K562 (cell line): ENCODE results near the gene DPH2. TPM values are rescaled to one million over a fixed set of nuclear protein-coding genes. Genes with fewer than 3 reads are reported as not detected.

ENCODE experiments used
- DNMT1 ChIP-seq: fragments of 450-650 bp; IDR thresholded peaks from 2 replicates; pipeline ENCODE4 v1.6.1; 2016; ENCODE audit warnings: antibody characterized with exemption, mild to moderate bottlenecking
- HDAC2 ChIP-seq: fragments of 450-650 bp; IDR thresholded peaks from 2 replicates; pipeline ENCODE4 v1.6.1; 2016; ENCODE audit warnings: mild to moderate bottlenecking
- IRF2 ChIP-seq: sonication (generic); formaldehyde crosslinking; IDR thresholded peaks from 2 replicates; pipeline ENCODE4 v1.8.1; 2022; ENCODE audit warnings: mild to moderate bottlenecking, missing genetic modification reagents
- KAT8 ChIP-seq: fragments of 450-650 bp; IDR thresholded peaks from 2 replicates; pipeline ENCODE4 v1.6.1; 2016; ENCODE audit warnings: low read depth, mild to moderate bottlenecking
- POLR2AphosphoS5 ChIP-seq: IDR thresholded peaks from 2 replicates; pipeline ENCODE4 v1.6.1; 2011; ENCODE audit warnings: mild to moderate bottlenecking, low read depth, low read length, moderate library complexity; ENCODE audit not compliant: control insufficient read depth, insufficient read depth
- RB1 ChIP-seq: fragments of 450-650 bp; IDR thresholded peaks from 2 replicates; pipeline ENCODE4 v1.6.1; 2017; ENCODE audit warnings: low read depth, mild to moderate bottlenecking
- SIN3A ChIP-seq, 2 experiments: fragments of 150-350 bp in 1 of 2; IDR thresholded peaks; 2 replicates each; pipeline ENCODE4 v1.6.1; 2011 to 2016; ENCODE audit warnings: borderline replicate concordance in 2 of 2, low read depth in 2 of 2, low read length in 2 of 2, mild to moderate bottlenecking in 2 of 2, moderate library complexity in 2 of 2; ENCODE audit not compliant: control insufficient read depth in 1 of 2
- SIN3B ChIP-seq: fragments of 450-650 bp; IDR thresholded peaks from 2 replicates; pipeline ENCODE4 v1.6.1; 2017; ENCODE audit warnings: low read depth, mild to moderate bottlenecking, moderate library complexity
- SREBF1 ChIP-seq: fragments of 150-350 bp; IDR thresholded peaks from 2 replicates; pipeline ENCODE4 v1.6.1; 2014; ENCODE audit warnings: antibody characterized with exemption, low read depth, low read length, borderline replicate concordance
- ZNF197 ChIP-seq: fragments of 200-800 bp; sonication (Bioruptor generic); IDR thresholded peaks from 2 replicates; pipeline ENCODE4 v1.6.1; 2016; ENCODE audit warnings: low read depth, missing genetic modification characterization, missing compliant biosample characterization
- ZNF316 ChIP-seq: fragments of 450-650 bp; IDR thresholded peaks from 2 replicates; pipeline ENCODE4 v1.6.1; 2016
- ZNF717 ChIP-seq: fragments of 250-450 bp; sonication (Bioruptor Pico); IDR thresholded peaks from 2 replicates; pipeline ENCODE4 v1.5.0; 2021
- polyA plus RNA-seq, 8 experiments: library from polyadenylated mRNA; depleted of rRNA in 4 of 8; stranded (reverse) in 5 of 8; unstranded in 3 of 8; fragments of >200 nt; fragmentation: Nextera tagmentation in 2 of 8; fragmentation: Illumina TruSeq in 1 of 8; extraction: Ambion mirVana in 2 of 8; extraction: Trizol in 1 of 8; gene quantifications; 2 replicates each; pipeline versions ENCODE4 v1.2.1 to v1.2.3, GENCODE V29; 2011 to 2014; ENCODE audit warnings: inconsistent platforms in 1 of 8, missing spikeins in 1 of 8
- total RNA-seq, 7 experiments: library from RNA; depleted of rRNA in 6 of 7; stranded (reverse); fragments of >200 nt in 6 of 7; fragmentation: Illumina TruSeq in 2 of 7; extraction: Trizol in 2 of 7; gene quantifications; 2 replicates each; pipeline versions ENCODE4 v1.2.1 to v1.2.3, GENCODE V29; 2011 to 2021; ENCODE audit warnings: low replicate concordance in 1 of 7
- TF ChIP-seq, protein P1 (sequence below): sonication (generic); IDR thresholded peaks from 2 replicates; pipeline ENCODE4 v1.6.1; 2016
- TF ChIP-seq, protein P2 (sequence below): sonication (generic); formaldehyde crosslinking; IDR thresholded peaks from 2 replicates; pipeline ENCODE4 v1.8.1; 2022; ENCODE audit warnings: missing genetic modification reagents
- TF ChIP-seq, protein P3 (sequence below): fragments of 450-650 bp; IDR thresholded peaks from 2 replicates; pipeline ENCODE4 v1.6.1; 2016; ENCODE audit warnings: mild to moderate bottlenecking, moderate library complexity

The DPH2 gene
- total and polyA plus RNA-seq, 9 of the 15 experiments (the other 6 are each of a cell fraction or from before 2014, with no cell fraction given): 17.9 to 94.1 (median 68.1) TPM

DNA sequence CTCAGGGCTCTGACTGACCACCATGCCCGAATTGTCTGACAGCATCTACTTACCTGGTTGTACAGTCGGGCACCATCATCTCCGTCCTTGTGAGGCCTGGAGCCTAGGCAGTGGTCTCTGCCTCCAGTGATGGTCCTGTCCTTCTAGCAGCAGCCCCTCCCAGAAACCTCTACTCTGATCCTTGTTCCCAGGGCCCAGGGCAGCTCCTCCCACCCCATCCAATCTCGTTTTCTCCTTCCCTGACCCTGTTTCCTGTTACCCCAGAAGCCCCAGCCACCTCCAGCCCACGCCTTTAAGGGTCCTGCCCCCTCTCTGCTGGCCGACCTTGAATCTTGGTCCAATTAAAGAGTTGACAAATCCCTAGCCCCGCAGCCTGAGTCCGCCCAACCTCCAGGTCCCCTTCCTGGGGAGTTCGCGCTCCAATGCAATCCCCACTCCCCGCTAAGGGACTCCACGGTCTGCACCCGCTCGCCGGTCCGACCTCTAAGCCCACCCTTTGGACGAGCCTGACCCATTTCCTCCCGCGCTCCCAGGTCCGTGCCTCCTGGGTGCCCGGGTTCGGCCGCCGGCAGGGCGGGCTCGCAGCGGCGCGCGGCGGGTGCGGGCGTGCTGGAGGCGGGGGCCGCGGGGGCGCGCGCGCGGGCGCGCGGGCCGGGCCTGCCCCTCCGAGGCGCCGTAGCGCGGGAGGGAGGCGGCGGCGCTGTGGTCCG, 8.9 kb downstream of the DPH2 start, which contains the start of gene B4GALT2 (continued):
- TF ChIP-seq, protein P1, sequence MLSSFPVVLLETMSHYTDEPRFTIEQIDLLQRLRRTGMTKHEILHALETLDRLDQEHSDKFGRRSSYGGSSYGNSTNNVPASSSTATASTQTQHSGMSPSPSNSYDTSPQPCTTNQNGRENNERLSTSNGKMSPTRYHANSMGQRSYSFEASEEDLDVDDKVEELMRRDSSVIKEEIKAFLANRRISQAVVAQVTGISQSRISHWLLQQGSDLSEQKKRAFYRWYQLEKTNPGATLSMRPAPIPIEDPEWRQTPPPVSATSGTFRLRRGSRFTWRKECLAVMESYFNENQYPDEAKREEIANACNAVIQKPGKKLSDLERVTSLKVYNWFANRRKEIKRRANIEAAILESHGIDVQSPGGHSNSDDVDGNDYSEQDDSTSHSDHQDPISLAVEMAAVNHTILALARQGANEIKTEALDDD: no peak
- TF ChIP-seq ZNF316 (no peak), SIN3A (IDR thresholded peaks at IDR 0.05; ENCODE audit: borderline replicate concordance in 2 of 2, control insufficient read depth in 1 of 2, low read depth in 2 of 2, low read length in 2 of 2) (0 out of 4 replicates have a peak, but pooled peaks of 1 of the 2 experiments have one; percentile 17), SIN3B (no peak), POLR2AphosphoS5 (no peak), ZNF717 (CRISPR knock-in tag) (no peak), KAT8 (no peak), RB1 (peak; percentile 76), HDAC2 (no peak), IRF2 (no peak), DNMT1 (peak; percentile 55; the same call in 1 of the 2 replicates), ZNF197 (CRISPR knock-in tag) (peak; percentile 59; the same call in 1 of the 2 replicates), SREBF1 (no peak)
- TF ChIP-seq, protein P2, sequence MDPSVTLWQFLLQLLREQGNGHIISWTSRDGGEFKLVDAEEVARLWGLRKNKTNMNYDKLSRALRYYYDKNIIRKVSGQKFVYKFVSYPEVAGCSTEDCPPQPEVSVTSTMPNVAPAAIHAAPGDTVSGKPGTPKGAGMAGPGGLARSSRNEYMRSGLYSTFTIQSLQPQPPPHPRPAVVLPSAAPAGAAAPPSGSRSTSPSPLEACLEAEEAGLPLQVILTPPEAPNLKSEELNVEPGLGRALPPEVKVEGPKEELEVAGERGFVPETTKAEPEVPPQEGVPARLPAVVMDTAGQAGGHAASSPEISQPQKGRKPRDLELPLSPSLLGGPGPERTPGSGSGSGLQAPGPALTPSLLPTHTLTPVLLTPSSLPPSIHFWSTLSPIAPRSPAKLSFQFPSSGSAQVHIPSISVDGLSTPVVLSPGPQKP (CRISPR knock-in tag): no peak
- TF ChIP-seq, protein P3, sequence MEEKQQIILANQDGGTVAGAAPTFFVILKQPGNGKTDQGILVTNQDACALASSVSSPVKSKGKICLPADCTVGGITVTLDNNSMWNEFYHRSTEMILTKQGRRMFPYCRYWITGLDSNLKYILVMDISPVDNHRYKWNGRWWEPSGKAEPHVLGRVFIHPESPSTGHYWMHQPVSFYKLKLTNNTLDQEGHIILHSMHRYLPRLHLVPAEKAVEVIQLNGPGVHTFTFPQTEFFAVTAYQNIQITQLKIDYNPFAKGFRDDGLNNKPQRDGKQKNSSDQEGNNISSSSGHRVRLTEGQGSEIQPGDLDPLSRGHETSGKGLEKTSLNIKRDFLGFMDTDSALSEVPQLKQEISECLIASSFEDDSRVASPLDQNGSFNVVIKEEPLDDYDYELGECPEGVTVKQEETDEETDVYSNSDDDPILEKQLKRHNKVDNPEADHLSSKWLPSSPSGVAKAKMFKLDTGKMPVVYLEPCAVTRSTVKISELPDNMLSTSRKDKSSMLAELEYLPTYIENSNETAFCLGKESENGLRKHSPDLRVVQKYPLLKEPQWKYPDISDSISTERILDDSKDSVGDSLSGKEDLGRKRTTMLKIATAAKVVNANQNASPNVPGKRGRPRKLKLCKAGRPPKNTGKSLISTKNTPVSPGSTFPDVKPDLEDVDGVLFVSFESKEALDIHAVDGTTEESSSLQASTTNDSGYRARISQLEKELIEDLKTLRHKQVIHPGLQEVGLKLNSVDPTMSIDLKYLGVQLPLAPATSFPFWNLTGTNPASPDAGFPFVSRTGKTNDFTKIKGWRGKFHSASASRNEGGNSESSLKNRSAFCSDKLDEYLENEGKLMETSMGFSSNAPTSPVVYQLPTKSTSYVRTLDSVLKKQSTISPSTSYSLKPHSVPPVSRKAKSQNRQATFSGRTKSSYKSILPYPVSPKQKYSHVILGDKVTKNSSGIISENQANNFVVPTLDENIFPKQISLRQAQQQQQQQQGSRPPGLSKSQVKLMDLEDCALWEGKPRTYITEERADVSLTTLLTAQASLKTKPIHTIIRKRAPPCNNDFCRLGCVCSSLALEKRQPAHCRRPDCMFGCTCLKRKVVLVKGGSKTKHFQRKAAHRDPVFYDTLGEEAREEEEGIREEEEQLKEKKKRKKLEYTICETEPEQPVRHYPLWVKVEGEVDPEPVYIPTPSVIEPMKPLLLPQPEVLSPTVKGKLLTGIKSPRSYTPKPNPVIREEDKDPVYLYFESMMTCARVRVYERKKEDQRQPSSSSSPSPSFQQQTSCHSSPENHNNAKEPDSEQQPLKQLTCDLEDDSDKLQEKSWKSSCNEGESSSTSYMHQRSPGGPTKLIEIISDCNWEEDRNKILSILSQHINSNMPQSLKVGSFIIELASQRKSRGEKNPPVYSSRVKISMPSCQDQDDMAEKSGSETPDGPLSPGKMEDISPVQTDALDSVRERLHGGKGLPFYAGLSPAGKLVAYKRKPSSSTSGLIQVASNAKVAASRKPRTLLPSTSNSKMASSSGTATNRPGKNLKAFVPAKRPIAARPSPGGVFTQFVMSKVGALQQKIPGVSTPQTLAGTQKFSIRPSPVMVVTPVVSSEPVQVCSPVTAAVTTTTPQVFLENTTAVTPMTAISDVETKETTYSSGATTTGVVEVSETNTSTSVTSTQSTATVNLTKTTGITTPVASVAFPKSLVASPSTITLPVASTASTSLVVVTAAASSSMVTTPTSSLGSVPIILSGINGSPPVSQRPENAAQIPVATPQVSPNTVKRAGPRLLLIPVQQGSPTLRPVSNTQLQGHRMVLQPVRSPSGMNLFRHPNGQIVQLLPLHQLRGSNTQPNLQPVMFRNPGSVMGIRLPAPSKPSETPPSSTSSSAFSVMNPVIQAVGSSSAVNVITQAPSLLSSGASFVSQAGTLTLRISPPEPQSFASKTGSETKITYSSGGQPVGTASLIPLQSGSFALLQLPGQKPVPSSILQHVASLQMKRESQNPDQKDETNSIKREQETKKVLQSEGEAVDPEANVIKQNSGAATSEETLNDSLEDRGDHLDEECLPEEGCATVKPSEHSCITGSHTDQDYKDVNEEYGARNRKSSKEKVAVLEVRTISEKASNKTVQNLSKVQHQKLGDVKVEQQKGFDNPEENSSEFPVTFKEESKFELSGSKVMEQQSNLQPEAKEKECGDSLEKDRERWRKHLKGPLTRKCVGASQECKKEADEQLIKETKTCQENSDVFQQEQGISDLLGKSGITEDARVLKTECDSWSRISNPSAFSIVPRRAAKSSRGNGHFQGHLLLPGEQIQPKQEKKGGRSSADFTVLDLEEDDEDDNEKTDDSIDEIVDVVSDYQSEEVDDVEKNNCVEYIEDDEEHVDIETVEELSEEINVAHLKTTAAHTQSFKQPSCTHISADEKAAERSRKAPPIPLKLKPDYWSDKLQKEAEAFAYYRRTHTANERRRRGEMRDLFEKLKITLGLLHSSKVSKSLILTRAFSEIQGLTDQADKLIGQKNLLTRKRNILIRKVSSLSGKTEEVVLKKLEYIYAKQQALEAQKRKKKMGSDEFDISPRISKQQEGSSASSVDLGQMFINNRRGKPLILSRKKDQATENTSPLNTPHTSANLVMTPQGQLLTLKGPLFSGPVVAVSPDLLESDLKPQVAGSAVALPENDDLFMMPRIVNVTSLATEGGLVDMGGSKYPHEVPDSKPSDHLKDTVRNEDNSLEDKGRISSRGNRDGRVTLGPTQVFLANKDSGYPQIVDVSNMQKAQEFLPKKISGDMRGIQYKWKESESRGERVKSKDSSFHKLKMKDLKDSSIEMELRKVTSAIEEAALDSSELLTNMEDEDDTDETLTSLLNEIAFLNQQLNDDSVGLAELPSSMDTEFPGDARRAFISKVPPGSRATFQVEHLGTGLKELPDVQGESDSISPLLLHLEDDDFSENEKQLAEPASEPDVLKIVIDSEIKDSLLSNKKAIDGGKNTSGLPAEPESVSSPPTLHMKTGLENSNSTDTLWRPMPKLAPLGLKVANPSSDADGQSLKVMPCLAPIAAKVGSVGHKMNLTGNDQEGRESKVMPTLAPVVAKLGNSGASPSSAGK: no peak
